ENCODE measurements around the gene WNK1.
"Not testable (repeated sequence)": the region's sequence is repeated elsewhere in the genome, so short reads cannot be mapped to it uniquely, and the experiment has no call there.

Gene WNK1

DNA sequence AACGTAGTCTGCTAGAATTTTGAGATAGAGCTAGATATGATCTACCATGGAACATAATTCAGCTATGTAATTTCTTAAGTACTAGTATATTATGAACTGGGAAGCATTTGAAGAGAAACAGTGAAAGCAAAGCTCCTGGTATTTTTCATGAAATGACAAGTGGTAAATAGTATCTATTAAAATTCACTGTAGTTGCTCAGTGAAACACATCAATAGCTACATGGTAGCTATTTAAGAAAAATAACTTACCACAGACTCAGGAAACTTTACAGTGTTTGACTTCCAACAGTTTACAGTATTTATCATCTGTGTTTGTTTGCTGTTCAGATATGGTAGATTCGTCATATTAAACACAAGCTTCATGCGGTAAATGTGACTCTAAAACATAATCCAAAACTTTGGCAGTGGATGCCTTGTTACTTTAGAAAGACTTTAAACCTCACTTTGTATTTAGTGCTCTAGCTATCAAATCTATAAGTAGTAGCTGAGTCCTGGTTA, 25.2 kb downstream of the WNK1 start:
- no peak for DNase-seq (ENCODE audit: low read depth in 2 of 3, low spot score in 2 of 3)

- no peak for DNase-seq (ENCODE audit: low read depth in 2 of 3, low spot score in 2 of 3)
Observed at GRCh38 chr12:778615-779014, 26.2 kb downstream of the WNK1 start.

GRCh38 chr12:779745-780734, 27.7 kb downstream of the WNK1 start:
- no peak for DNase-seq (ENCODE audit: low read depth in 2 of 3, low spot score in 2 of 3)

- DNase-seq (ENCODE audit: low read depth in 2 of 3, low spot score in 2 of 3) = no peak
Observed at GRCh38 chr12:780750-781379, 28.5 kb downstream of the WNK1 start.

DNA sequence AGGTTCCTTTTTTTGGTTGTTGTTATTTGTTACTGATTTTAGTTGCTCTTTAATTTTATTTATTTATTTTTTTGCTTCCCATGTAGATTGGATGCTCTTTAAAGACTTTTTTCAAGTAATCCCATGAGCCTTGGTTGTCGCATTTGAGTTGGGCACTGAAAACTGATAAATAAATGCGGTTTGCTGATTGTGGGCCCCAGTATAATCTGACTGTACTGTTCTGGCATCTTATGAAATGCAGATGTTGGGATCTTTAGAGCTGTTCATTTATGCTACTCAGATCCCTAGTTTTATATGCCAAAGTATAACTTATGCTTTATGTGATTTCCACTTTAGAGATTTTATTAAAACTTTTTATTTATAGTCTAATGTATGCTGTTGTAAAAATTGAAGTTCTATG, 33.3 kb downstream of the WNK1 start:
- DNase-seq (ENCODE audit: low read depth in 2 of 3, low spot score in 2 of 3) = no peak

DNA sequence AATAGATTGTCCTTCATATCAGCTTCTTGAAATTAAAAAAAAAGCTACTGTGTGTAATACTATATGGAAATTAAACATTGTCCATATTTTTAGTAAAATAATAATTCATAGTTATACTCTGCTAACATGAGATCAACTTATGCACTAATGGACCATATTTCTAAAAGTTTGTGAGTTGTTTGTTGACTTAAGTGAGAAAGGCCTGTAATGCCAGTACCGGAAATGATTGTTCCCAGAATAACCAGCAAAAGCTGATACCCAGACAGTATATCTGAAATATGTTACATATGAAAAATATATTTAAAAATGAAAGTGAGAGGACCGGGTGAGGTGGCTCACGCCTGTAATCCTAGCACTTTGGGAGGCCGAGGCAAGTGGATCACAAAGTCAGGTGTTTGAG, 35.9 kb downstream of the WNK1 start:
- DNase-seq (ENCODE audit: low read depth in 2 of 3, low spot score in 2 of 3) = no peak

- not testable (repeated sequence) for DNase-seq (ENCODE audit: low read depth in 2 of 3, low spot score in 2 of 3)
Observed at GRCh38 chr12:788762-789161, 36.4 kb downstream of the WNK1 start.

GRCh38 chr12:789852-790563, 37.6 kb downstream of the WNK1 start:
- no peak for DNase-seq (ENCODE audit: low read depth in 2 of 3, low spot score in 2 of 3)

DNA sequence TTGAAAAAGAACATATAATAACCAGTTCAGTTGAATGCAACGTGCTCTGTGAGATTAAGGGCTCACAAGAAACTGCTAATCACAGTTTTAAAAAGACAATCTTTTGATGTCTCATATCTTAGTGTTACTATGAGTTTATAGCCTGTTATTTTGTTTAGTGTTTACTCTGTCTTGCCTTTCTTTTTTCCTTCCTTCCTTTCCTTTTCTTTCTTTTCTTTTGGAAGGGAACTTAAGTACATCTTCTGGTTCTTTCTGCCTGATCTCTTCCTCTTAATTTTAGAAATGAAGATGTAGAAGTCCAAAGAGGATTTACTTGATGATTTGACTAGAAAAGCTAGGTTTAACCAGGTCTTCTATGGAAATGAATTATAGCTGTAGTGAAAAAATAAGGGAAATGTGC, 38.2 kb downstream of the WNK1 start:
- DNase-seq (ENCODE audit: low read depth in 2 of 3, low spot score in 2 of 3) = no peak

GRCh38 chr12:793037-793436, 40.7 kb downstream of the WNK1 start:
- no peak for DNase-seq (ENCODE audit: low read depth in 2 of 3, low spot score in 2 of 3)

- no peak for DNase-seq (ENCODE audit: low read depth in 2 of 3, low spot score in 2 of 3)
Observed at GRCh38 chr12:793711-794110, 41.3 kb downstream of the WNK1 start.

- DNase-seq (ENCODE audit: low read depth in 2 of 3, low spot score in 2 of 3) = peak in 2 of 3 experiments; percentile 37 to 39
Observed at GRCh38 chr12:795305-795704, 42.9 kb downstream of the WNK1 start.

DNA sequence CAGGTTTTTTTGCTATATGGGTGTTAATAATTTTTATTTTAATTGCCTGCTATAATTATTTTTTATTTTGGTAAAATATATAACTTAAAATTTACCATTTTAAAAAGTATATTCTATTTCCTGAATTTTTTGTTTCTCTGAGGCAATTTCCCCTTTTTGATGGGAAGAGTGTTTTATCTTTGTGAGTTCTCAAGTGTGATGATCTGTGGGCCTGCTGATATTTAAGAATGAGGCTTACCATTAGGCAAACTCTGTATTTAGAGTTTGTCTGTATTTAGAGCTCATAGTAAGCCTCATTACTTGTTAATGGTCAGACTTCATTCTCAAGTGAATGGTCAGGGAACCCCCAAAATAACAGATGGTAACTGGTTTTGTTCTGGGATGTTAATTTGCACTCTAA, 48.0 kb downstream of the WNK1 start:
- DNase-seq (ENCODE audit: low read depth in 2 of 3, low spot score in 2 of 3) = no peak

- no peak for DNase-seq (ENCODE audit: low read depth in 2 of 3, low spot score in 2 of 3)
Observed at GRCh38 chr12:802242-803120, 50.1 kb downstream of the WNK1 start.

DNA sequence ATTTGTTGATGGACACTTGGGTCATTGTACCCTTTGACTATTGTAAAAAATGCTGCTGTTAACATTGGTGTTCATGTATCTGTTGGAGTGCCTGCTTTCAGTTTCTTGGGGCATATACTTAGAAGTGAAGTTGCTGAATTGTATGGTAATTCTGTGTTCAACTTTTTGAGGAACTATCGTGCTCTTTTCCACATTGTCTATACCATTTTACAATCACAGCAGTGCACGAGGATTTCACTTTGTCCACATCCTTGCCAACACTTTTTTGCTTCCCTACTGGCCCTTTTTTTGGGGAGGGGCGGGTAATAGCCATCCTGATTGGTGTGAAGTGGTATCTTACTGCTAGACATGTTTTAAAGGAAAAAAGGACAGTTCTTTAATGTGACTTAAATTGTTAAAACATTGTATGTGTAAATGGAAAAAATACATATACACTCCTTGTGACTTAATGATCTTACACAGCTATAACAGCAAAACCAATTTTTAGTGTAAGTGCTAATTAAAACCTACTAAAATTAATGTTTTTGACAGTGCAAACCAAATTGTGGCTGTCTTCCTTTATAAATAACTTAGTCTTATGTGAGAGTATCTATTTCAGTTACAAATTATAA, 52.7 kb downstream of the WNK1 start:
- DNase-seq (ENCODE audit: low read depth in 2 of 3, low spot score in 2 of 3) = no peak

GRCh38 chr12:806200-806791, 53.9 kb downstream of the WNK1 start:
- no peak for DNase-seq (ENCODE audit: low read depth in 2 of 3, low spot score in 2 of 3)

DNA sequence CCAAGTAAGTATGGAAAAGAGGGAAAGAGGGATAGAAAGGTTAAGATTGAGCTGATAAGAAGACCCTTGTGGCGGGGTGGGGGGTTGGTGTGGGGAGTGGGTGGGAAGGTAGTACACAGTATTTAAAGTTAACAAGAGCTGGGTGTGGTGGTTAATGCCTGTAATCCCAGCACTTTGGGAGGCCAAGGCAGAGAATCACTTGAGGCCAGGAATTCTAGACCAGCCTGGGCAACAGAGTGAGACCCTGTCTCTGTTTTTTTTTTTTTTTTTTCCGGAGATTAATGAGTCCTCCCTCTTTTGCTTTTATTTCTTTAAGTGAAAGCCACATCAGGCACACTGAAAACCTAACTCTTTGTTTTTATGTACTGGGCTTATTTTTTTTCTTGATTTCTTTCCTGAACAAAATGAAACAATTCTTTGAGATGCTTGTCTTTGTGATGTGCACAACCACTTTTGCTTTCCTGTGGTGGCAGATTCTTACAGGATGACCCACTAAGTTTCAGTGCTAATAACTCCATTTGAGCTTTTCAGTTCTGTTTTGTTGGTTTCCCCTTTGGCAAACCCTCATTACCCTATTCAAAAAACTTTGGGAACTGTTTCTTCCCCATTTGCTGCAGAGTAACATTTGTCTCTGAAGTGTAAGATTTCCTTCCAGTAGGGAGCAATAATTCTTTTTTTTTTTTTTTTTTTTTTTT, 54.8 kb downstream of the WNK1 start:
- DNase-seq (ENCODE audit: low read depth in 2 of 3, low spot score in 2 of 3) = no peak

GRCh38 chr12:810116-810515, 57.7 kb downstream of the WNK1 start:
- DNase-seq (ENCODE audit: low read depth in 2 of 3, low spot score in 2 of 3) = no peak

All from activated CD8-positive, alpha-beta memory T cell treated with anti-CD3 and anti-CD28 coated beads for 48 hours (primary cell).